HTERT RPE-1 (cell line): Measurements from ENCODE around the gene CCL2.
"Not testable (repeated sequence)": the region's sequence is repeated elsewhere in the genome, so short reads cannot be mapped to it uniquely, and the experiment has no call there.

Source experiments
- in situ Hi-C: fragments of 300-500 bp; cut with MboI; formaldehyde crosslinking; loops from 4 replicates; pipeline ENCODE4 v1.14.3; 2020; ENCODE audit warnings: low sequenced_read_pairs

Gene CCL2

GRCh38 chr17:34254651-34255380 lies at the start of gene CCL2:
Gene CCL2, plus strand, starts transcription at chr17:34255285. Its CDS starts 65 bp downstream, at chr17:34255350.
- in situ Hi-C loops, result no loop called here

DNA sequence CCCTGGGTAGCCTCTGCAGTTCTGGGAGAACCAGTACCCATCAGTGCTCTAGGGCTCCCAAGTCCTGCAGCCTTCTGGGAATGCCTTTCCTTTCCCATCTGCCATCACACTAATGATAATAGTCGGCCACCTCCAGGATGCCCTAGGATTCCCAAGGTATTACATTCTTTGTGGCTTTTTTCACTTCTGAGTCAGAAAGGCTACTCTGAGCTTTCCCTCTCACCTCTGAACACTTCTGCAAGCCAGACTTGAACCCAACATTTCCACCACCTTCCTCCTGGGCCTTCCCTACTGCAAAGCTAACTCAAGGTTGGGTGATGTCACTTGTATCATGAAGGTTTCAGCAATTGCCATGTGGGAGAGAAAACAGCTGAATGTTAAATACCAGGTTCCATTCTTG lies 49.7 kb upstream of the CCL2 start:
- in situ Hi-C loops, result no loop called here

- in situ Hi-C loops, result no loop called here
Measured at GRCh38 chr17:34206569-34206968, 48.5 kb upstream of the CCL2 start.

DNA sequence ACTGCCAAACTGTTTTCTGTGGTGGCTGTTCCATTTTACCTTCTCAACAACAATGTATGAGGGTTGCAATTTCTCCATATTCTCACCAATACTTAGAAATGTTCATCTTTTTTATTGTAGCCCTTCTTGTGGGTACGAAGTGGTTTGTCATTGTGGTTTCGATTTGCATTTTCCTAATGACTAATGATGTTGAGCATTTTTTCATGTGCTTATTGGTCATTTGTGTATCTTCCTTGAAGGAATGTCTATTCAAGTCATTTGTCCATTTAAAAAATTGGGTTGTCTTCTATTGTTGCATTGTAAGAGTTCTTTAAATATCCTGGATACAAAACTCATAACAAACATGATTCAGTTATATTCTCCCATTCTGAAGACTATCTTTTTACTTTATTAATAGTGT lies 47.5 kb upstream of the CCL2 start:
- in situ Hi-C loops, result no loop called here

DNA sequence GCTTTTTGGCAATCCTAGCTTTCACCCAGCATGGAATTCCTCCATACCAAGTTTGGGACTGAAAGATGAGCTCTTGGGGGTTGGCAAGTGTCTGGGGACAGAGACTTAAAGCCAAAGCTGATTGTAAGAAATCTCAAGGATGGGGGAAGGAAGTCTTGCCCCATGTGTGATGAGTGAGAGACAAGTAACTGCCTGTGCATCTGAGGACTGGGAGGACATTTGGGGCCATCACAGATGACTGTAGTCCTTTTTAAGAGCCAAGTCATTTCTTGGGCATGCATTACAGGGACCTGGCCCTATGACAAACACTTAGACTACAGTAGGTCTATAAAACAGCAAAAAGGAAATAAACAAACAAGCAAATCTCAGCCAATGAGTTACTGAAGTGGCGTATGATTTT lies 36.3 kb upstream of the CCL2 start:
- in situ Hi-C loops, result no loop called here

- in situ Hi-C loops, result no loop called here
Measured at GRCh38 chr17:34219405-34219804, 35.7 kb upstream of the CCL2 start.

DNA sequence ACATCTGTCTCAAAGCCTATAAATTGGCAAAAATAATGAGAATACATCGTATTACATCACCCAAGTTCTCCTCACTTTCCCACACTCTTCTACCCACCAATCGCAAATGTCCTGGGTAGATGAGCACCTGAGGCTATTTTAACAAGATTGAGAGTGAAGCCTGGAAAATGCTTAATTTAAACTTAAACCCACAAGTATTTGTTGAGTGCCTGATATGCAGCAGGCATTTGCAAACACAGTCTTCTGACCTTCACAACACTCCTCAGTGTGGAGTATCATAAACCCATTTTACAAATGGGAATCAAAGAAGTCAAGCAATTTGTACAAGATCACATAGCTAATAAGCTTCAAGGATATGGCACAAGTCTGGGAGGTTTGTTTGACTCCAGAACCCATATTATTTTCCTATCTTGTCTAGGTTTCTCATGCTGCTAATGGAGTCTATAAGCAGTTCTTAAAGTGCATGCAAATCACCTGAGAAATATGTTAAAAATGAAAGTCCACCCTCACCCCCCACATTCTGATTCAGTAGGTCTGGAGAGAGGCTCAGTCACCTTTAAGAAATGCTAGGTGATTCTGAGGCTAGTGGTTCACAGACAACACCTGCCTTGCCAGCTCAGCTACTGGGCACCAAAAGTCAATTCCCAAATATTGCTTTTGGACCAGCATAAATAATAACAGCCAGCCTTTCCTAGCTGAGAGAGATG lies 34.9 kb upstream of the CCL2 start:
- in situ Hi-C loops, result no loop called here

DNA sequence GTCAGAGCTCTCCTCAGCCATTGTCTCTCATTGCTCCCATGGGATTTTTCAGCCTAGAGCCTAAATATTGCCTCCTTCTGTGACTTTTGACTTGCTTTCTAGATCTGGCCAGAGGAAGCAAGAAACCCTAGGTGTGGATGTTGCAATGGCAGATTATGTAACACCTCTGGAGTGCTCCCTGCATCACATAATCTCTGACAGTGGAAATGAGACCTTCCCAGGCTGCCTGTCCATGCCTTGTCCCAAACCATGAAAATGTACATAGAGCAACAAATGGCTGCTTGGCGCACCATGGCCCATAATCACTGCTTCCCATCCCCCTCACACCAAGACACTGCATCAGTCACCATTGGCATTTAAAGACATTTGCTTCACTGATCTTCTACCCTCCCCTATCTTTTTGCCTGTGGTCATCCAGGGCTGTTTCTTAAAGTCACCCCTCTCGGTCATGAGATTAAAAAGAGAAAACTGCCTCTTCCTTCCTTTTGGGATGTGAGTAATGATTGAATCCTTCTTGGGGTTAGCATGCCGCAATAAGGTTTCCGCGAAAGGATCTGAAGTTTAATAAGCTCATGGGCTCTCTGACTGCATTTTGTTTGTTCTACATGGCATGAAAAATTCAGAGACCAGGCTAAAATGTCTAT lies 34.2 kb upstream of the CCL2 start:
- in situ Hi-C loops, result no loop called here

DNA sequence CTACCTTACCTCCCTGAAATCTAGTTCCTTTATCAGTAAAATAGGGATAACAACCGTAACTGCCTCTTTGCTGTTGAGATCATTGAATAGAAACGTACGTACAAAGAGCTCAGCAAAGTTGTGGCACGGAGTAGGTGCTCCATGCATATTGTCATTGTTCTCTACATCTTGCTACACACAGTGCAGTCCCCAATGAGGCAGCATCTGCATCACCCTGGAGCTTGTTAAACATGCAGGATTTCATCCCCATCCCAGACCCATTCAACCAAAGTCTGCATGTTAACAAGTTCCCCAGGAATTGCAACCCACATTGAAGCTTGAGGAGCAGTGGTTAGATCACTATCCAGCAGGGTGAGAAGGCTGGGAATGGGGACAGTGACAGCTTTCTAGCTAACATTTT lies 33.7 kb upstream of the CCL2 start:
- in situ Hi-C loops, result no loop called here

DNA sequence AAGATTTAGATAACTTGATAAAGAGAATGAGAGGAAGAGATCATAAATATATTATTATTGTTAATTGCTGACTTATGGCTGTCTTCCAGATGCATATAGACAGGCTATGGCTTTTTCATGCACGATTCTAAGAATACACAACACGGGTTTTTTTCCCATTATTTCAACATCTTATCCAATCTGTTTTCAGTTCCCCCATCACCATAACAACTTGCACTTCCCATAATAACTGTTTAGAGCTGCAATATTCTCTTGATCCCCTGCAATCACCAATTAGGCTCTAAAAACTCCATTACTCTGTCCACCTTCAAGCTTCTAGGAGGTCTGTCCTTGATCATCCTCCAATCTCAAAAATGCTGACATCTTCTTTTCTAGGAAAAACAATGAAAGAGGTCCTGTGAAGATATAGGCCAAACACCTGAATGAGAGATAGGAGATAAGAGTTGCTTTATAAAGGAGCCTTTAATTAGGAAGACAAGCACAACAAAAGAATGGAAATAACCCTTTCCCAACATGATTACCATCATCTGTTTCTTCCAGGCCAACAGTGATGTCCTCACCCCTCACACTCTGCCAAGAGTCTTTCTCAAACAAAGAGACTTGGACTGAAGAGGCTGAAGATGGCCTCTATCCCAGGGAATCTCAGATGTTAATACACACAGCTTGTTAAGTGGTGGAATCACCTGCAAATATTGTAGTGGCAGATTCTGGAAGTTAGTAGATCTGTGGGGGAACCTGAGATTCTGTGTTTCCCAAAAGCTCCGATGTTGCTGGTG lies 32.2 kb upstream of the CCL2 start:
- in situ Hi-C loops, result no loop called here

DNA sequence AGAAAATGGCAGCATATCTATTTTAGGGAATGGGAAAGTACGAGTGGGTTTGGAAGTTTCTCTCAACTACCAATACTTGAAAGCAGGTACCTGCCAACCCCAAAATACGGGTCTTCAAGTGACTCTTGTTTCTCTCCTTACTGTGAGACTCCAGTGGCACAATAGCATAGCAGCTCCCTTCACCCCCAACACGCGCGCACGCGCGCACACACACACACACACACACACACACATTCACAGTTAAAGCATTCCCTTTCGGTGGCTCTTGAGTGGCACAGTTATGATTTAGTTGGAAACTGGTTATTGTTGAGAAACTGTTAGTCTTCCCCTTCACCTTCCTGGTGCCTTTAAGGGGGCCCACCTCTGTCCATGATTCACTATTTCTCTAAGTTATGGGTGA lies 30.0 kb upstream of the CCL2 start:
- in situ Hi-C loops, result no loop called here

- in situ Hi-C loops, result no loop called here
Measured at GRCh38 chr17:34226011-34226743, 28.9 kb upstream of the CCL2 start.

DNA sequence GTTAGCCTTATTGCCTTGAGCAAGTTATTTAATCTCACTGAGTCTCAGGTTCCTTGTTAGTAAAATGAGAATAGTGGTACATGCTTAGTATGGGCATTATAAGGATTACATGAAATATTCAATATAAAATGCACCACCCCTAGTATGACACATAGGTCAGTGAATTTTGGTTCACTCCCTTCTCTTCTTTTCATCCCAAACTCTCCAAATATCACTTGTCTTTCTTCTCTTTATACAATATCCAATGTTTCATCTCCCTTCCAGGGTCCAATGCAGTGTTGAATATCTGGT lies 28.4 kb upstream of the CCL2 start:
- in situ Hi-C loops, result no loop called here

GRCh38 chr17:34227293-34227692 lies 27.8 kb upstream of the CCL2 start:
- in situ Hi-C loops, result not testable (repeated sequence)

DNA sequence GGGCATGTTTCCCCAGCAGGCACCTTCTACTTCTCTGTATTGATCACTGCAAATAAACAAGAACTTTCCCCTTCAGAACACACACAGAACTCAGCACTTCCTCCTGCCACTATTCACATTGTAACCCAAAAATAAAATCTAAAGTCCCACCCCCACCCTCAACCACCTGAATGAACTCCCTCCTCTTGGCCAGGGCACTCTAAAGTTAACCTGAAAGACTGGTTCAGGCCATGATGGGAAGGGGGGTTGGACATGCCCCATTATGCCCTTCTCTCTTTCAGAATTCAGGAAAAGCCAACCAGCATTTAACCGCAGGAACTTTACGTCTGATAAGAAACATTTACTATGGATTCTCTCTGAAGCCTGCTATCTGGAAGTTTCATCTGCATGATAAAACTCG lies 27.4 kb upstream of the CCL2 start:
- in situ Hi-C loops, result no loop called here

DNA sequence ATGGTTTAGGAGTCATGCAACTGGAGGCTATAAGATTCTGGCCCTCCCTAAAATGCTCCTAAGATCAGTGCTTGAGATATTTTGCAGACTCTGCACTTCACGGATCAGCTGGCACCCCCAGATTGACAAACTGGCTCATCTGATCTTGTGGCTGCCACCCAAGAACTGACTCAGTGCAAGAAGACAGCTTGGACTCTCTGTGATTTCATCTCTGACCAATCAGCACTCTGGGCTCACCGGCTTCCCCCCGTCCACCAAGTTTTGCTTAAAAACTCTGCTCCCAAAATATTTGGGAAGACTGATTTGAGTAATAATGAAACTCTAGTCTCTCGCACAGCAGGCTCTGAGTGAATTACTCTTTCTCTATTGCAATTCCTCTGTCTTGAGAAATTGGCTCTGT lies 26.3 kb upstream of the CCL2 start:
- in situ Hi-C loops, result no loop called here

GRCh38 chr17:34230342-34230741 lies 24.7 kb upstream of the CCL2 start:
- in situ Hi-C loops, result no loop called here

DNA sequence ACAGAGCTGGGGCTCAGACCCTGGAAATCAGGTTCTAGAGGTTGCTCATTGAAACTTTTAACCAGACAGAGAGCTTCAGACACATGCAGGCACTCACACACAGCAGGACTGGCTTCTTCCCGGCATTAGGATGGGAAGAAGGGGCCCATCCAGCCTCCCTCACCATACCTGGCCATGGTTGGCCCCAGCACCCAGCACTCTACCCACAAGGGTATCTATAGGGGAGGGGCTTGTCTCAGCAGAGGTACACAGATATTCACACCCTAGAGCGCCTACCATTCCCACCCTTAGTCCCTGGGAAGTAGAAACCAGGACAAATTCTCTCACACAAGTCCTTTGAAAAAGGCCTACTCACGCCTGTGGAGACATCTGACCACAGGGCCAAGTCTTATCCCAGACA lies 20.5 kb upstream of the CCL2 start:
- in situ Hi-C loops, result no loop called here

GRCh38 chr17:34235389-34236028 lies 19.6 kb upstream of the CCL2 start:
- in situ Hi-C loops, result no loop called here

DNA sequence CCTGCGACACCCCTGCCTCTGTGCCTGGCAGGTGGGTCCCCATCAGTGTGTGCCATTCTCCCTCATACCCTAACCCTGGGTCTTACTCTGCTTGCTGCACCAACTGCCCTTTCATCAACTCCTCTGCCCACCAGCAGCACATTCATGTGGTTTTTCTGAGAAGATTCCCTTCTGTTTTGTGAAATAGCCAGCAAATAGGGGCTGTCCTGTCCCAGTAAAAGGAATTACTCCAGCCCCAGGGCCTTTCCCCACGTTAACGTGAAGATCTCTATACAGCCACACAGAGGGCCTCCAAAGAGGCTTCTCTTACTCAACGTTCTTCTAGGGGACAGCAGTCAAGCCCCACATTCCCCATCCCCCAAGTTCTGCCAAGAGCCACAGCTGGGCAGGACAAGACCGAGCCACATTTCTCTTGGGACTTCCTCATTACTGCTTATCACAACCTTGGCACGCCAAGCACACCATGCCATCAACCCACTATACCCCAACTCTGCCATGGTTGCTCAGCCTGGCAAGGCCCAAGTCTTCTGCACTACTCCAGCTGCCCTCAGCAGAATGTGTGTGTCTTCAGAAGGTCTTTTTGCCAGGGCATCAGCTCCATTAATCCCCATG lies 18.7 kb upstream of the CCL2 start:
- in situ Hi-C loops, result no loop called here
